Lung (tissue), 12 donors: ENCODE results near the gene DGKB. TPM values are rescaled to one million over a fixed set of nuclear protein-coding genes. Genes with fewer than 3 reads are reported as not detected.
A peak's percentile ranks its signal among the peaks of the same experiment; 100 is the strongest.
"Not testable (repeated sequence)": the region's sequence is repeated elsewhere in the genome, so short reads cannot be mapped to it uniquely, and the experiment has no call there.

Experiments
- ATAC-seq: fragments of 200-7000 bp; cut with Tn5 transposase; one replicate; pipeline ENCODE4 v1.9.1; 2020; ENCODE audit warnings: moderate number of reproducible peaks; ENCODE audit not compliant: insufficient read depth, low FRiP score
- DNase-seq, 3 donors: peaks; one replicate each; pipeline ENCODE4 v3.0.0-alpha.2; 2013 to 2017
- H3K27ac ChIP-seq, 2 donors: one replicate each; pipeline ENCODE4 v1.5.1; 2013; ENCODE audit warnings: mild to moderate bottlenecking in 2 of 2, moderate library complexity in 2 of 2, control low read depth in 1 of 2, inconsistent platforms in 1 of 2, low read depth in 1 of 2, low read length in 1 of 2
- H3K27me3 ChIP-seq, 3 donors: one replicate each; pipeline ENCODE4 v1.5.1; 2013; ENCODE audit warnings: low read length in 2 of 3; ENCODE audit not compliant: control insufficient read depth in 3 of 3, insufficient read depth in 3 of 3
- H3K36me3 ChIP-seq, 4 donors: one replicate each; pipeline ENCODE4 v1.5.1; 2013; ENCODE audit warnings: low read length in 4 of 4, mild to moderate bottlenecking in 1 of 4, moderate library complexity in 1 of 4; ENCODE audit not compliant: control insufficient read depth in 4 of 4, insufficient read depth in 4 of 4
- H3K4me1 ChIP-seq, 5 donors: one replicate each; pipeline ENCODE4 v1.5.1; 2013; ENCODE audit warnings: low read length in 5 of 5, mild to moderate bottlenecking in 2 of 5, moderate library complexity in 1 of 5; ENCODE audit not compliant: control insufficient read depth in 5 of 5, insufficient read depth in 5 of 5
- H3K4me3 ChIP-seq: one replicate; pipeline ENCODE4 v1.5.1; 2013; ENCODE audit warnings: mild to moderate bottlenecking, control low read depth, moderate library complexity
- H3K9ac ChIP-seq, 2 donors: one replicate each; pipeline ENCODE4 v1.5.1; 2013; ENCODE audit warnings: low read length in 2 of 2, control low read depth in 1 of 2; ENCODE audit not compliant: insufficient read depth in 1 of 2
- H3K9me3 ChIP-seq, 4 donors: one replicate each; pipeline ENCODE4 v1.5.1; 2013; ENCODE audit warnings: low read length in 3 of 4, mild to moderate bottlenecking in 1 of 4, moderate library complexity in 1 of 4; ENCODE audit not compliant: control insufficient read depth in 4 of 4, insufficient read depth in 3 of 4
- CTCF ChIP-seq: IDR thresholded peaks from 2 replicates; pipeline ENCODE4 v1.5.1; 2012; ENCODE audit warnings: mild to moderate bottlenecking; ENCODE audit errors: control extremely low read depth, extremely low read depth
- WGBS, 2 donors: extraction: QIAGEN DNeasy Blood & Tissue Kit; methylation state at CpG; one replicate each; pipeline ENCODE4 v1.1.7; 2013; 5-methylcytosine and 5-hydroxymethylcytosine counted together
- polyA plus RNA-seq, 2 donors: library from polyadenylated mRNA; stranded (reverse); fragments of 200-250 nt; gene quantifications; one replicate each; pipeline ENCODE4 v1.2.1, GENCODE V29; 2013
- total RNA-seq, 2 donors: library from RNA; depleted of rRNA in 1 of 2; stranded (reverse); fragments of >200 nt in 1 of 2; gene quantifications; one replicate each; pipeline ENCODE4 v1.2.1, GENCODE V29; 2014 to 2021
- donor health status: control.
- donor health status: control.
- donor health status: Bipolar disorder and iron deficiency.
- donor health status: healthy.
- donor health status: DM: yes; HTN: yes; CAD: no.

The DGKB gene
- total and polyA plus RNA-seq, 4 donors: under 0.01 to 0.57 (median 0.06) TPM; not detected in 1

- Histone ChIP-seq H3K4me3 (no peak overlapping the region), H3K27ac (no peak overlapping the region), H3K9ac (no peak overlapping the region), H3K4me1 (no peaks in the 10 kb centered on the region), H3K9me3 (no peaks in the 10 kb centered on the region), H3K36me3 (no peaks in the 10 kb centered on the region), H3K27me3 (no peaks in the 10 kb centered on the region)
- ATAC-seq (no peak), DNase-seq (peak in 2 of 3 donors; percentile 13 to 14)
- WGBS, 2 donors: 53 to 60% methylated on average over 2 of the region's 2 CpGs
- no peak for TF ChIP-seq CTCF
Observed at GRCh38 chr7:14478834-14479510, 423.6 kb downstream of the DGKB start.

- WGBS, 2 donors: 57 to 58% methylated on average over 3 of the region's 3 CpGs
- not testable (repeated sequence) for H3K4me1 ChIP-seq, H3K27ac ChIP-seq, ATAC-seq, H3K9me3 ChIP-seq, H3K27me3 ChIP-seq, H3K9ac ChIP-seq, DNase-seq, H3K36me3 ChIP-seq, H3K4me3 ChIP-seq
Observed at GRCh38 chr7:14461716-14462115, 440.8 kb downstream of the DGKB start.

GRCh38 chr7:14458846-14459245 lies 443.7 kb downstream of the DGKB start:
- H3K9ac ChIP-seq, H3K27me3 ChIP-seq, H3K4me1 ChIP-seq, ATAC-seq, H3K36me3 ChIP-seq, DNase-seq, H3K27ac ChIP-seq, H3K4me3 ChIP-seq, H3K9me3 ChIP-seq: not testable (repeated sequence)
- 90 to 93% methylated on average over 7 of the region's 7 CpGs for WGBS, 2 donors

- no peak overlapping the region for H3K9ac ChIP-seq
- H3K36me3 ChIP-seq: no peaks in the 10 kb centered on the region
- ATAC-seq (peak; percentile 91), DNase-seq (peak; percentile 83 to 95 (median 90))
- H3K4me1 ChIP-seq: peaks cover 0 to 4% (median 0%) of the 10 kb centered on the region in 5 donors
- no peaks in the 10 kb centered on the region for H3K27me3 ChIP-seq
- TF ChIP-seq CTCF: peak; percentile 61
- H3K9me3 ChIP-seq: no peaks in the 10 kb centered on the region
- H3K4me3 ChIP-seq: no peak overlapping the region
- no peak overlapping the region for H3K27ac ChIP-seq
- 27 to 32% methylated on average over 13 of the region's 13 CpGs for WGBS, 2 donors
Observed at GRCh38 chr7:14457568-14458453, 444.7 kb downstream of the DGKB start.
